T-helper 1 cell treated with Interleukin-12 subunit alpha and Interleukin-12 subunit beta and Interleukin-4 antibody, amounts not matched to agents 30 ng/mL and 1 ng/mL, for 36 hours (primary cell): Measurements from ENCODE around the gene MYH13. TPM values are rescaled to one million over a fixed set of nuclear protein-coding genes. Genes with fewer than 3 reads are reported as not detected.

ENCODE experiments used
- intact Hi-C: fragments of 100-400 bp; cut with micrococcal nuclease; formaldehyde crosslinking; loops from one replicate; pipeline ENCODE4 v1.15.1; 2024
- total RNA-seq: library from RNA; stranded (reverse); gene quantifications from 2 replicates; pipeline ENCODE4 v1.2.3, GENCODE V29; 2022

MYH13 gene
- total RNA-seq, result not detected in 2 replicates

DNA sequence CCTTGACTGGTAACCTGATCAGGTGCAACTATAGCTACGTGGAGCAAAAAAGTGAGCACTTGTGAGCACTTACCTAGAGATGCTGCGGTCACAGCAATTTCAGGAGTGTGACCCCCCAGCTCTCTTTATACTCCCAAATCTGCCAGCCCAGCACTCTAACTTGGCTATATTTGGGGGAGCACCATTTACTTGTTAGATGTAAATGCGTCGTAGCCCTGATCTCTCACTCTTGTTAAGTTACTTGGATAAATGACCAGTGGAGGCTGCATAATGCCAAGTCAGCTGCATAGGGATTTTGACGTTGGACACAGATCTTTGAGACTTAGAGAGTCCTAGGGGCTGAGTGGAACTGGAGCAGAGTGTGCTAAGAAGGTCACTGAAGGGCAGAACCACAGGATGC is at the start of gene MYH13:
MYH13 (minus strand) TSS at position 101 of the 400 bp plus-strand sequence. CDS start 8,476 bp downstream, outside the sequence.
- intact Hi-C loops, result no loop called here

DNA sequence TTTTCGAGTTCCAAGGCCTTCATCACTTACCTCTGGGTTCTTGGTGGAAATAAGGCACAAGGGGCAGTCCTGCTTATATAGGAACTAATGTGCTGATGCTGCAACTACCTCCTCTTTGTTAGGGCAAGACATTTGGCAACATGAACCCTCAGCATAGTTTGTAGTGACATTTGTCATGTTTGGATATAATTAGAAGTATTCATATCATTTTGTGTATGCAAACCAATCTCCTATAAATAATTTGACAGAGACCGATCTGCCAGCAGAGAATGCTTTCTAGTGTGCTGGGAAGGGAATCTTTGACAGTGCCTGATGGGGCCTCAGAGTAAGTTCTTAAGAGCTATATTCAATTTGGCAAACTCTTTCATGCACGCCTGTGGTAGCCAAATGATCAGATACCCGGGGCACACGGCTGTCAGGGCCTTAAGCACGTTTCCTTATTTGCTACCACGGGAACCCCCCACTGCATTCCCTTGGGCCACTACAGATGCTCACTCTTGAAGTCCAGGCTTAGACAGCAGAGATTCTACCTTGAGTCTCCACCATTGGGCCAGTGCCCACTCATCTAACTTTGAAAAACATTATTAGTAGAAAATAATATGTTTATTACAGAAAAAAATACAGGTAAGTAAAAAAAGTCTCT is 49.2 kb upstream of the MYH13 start, which contains the start of gene MYH8:
MYH8 (minus strand) TSS at position 51 of the 643 bp plus-strand sequence. CDS start 1,723 bp downstream, outside the sequence.
- intact Hi-C loops, result no loop called here

DNA sequence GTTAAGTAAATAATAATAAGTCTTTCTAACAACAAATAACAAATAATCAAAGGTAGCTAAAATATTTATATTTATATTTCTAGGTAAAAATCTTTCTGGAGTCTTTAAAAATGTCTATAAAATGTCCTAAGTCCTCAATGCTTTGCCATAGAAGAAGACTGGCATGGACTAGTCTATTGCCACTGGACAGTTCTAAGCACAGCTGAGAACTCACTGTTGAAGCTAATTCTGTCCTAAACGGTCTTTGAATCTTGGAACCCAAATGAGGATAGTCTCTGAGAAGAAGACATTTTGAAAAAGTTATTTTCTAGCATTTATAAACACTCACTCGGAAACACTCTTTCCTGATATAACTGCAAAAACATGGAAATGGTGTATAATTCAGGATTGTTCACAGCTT is 48.4 kb upstream of the MYH13 start:
- intact Hi-C loops, result no loop called here

DNA sequence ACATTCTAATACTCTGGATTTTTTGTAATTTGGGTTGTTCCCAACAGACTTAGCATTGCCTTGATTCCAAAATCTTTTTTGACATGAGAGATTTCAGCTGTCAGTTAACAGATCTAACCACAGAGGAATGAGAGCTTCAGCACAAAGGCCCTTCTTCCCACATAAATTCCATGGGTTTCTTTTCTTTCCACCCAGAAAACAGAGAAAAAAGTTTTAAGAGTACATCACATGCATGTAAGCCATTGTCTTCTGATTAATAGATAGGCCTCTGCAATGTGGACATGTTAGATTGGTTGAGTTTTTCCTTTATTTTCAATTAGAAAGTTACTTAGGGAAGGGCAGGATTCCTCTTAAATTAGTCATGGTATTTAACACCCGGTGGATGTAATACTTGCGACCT is 48.0 kb upstream of the MYH13 start:
- intact Hi-C loops, result no loop called here

DNA sequence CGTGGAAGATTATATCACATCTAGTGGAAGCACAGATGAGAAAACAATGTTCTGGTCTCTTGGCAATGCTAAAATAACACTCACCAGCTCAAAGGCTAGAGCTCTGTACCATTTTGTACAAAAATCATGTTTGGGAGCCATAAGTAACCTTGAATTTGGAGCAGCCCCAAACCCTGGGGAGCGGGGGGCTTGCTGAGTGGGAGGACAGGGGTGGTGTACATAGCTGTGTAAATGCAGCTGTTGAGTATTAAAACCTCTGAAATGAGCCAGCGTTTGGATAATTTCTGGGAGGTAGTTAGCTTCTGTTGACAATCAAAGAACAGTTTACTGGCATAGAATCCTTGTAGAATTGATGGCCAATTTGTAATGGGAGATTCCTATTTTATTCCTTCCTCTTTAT is 44.6 kb upstream of the MYH13 start:
- intact Hi-C loops, result no loop called here

DNA sequence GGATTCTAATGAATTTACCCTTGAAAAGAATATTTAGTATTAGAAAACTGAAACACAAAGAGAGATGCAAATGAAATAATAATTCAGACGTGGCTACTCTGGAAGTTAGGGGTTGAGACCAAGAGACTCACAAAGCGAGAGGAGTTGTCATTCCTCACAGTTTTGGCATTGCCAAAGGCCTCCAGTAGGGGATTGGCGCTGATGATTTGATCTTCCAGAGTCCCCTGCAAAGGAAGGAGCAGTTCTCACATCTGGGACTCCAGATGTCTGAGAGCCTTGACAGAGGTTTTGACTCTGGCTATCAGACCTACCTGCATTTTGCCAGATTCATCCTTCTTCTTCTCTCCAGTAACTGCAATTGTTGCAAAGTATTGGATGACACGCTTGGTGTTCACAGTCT is 42.4 kb upstream of the MYH13 start:
- intact Hi-C loops, result no loop called here

DNA sequence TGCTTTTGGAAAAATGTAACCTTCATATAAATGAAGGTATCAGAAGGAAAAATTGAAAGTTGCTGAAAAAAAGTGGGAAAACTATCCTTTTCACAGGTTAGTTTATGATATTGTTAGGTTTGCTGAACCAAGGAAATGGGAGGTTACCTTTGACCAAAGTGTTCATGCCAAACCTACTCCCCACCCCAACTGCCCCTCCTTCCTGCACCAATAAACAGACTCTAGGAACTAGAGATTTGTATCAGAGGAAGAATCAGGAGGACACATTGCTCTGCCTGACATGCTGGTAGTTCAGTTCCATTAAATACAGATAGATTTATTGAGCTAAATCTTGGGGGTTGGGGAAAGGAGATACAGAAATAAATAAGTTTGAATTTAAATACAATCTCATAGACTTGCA is 30.8 kb upstream of the MYH13 start:
- intact Hi-C loops, result no loop called here

DNA sequence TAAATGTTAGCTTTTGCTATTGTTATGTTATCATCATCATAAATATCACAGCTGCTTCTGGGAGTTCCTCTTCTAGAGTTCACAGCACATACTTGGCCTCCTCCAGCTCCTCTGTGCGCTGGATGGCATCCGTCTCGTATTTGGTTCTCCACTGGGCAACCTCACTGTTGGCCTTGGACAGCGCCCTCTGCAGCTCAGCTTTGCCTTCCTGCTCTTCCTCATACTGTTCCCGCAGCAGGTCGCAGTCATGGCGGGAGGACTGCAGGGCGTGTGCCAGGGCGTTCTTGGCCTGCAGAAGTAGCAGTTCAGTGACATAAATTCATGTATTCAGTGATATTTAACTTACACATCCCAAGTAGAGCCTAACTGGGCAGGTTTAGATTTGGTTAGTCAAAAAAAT is 25.5 kb upstream of the MYH13 start:
- intact Hi-C loops, result no loop called here

DNA sequence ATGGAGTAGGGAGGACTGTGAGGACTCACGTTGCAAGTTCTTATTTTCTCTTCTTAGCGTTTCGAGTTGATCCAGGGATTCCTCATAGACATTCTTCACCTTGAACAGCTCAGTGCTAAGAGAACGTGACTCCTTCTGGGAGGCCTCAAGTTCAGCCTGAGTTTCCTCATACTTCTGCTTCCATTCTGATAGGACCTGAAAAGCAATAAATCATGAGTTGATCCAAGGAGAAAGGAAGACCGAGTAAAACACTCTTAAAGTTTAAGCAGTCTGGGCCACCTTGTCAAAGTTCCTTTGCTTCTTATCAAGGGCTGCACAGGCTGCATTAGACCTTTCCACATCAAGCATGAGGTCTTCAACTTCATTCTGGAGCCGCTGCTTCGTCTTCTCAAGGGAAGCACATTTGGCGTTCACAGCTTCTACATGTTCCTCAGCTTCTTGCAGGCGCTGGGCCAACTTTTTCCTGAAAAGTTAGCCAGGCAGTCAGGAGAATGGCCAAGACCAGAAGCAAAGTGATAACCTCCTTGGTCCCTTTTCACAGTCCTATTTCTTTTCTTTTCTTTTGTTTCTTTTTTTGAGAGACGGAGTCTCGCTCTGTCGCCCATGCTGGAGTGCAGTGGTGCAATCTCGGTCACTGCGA is 23.8 kb upstream of the MYH13 start:
- intact Hi-C loops, result no loop called here

DNA sequence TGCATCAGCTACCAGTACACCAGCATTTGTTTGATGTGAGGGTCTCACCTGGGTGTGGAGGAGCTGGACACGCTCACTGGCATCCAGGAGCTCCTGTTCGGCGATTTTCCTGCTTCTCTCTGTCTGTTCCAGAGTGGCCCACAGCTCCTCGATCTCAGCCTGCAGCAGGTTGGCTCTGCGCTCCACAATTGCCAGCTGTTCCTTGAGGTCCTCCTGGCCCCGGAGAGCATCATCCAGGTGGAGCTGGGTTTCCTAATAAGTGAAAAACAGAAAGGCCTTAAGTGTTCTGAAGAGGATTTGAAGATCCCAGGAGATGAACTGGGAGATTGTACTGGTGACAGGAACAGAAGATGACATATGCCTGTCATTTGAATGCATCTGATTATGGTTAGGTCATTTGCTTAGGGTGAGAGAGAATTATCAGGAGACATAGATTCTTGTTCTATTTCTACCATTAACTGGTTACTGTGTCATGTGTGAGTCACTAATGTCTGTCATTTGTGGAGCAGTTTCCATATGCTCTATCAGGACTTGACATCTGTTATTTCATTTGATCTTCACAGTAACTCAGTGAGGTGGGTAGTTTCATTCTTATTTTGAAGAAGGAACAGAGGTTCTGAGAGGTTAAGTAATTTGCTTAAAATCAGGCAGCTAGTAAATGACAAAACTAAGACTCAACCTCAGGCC is 21.5 kb upstream of the MYH13 start:
- intact Hi-C loops, result no loop called here

DNA sequence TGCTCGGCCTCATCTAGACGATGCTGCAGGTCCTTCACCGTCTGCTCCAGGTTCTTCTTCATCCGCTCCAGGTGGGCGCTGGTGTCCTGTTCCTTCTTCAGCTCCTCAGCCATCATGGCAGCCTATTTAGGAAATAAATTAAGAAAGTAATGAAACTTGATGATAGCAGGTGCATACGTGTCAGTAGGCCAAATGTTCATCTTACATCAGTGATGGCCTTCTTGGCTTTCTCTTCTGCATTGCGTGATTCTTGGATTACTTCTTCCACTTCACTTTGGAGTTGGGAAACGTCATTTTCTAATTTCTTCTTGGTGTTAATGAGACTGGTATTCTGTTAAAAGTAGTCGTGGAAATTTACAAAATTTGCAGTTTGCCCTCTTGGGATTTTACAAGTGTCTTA is 20.1 kb upstream of the MYH13 start:
- intact Hi-C loops, result no loop called here

DNA sequence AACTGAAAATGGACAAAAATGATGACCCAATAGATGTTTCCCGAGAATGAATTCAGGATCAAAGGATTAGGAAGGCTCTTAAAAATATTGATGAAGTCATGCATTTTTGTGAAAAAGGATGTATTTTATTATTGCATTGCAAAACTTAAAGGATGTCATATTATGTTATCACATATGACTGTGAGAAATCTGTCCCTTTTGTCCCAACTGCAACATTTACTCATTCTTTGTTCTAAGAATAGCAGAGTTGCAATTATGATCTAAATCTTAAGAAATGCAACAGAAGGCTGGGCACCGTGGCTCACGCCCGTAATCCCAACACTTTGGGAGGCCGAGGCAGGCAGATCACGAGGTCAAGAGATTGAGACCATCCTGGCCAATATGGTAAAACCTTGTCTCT is 13.1 kb upstream of the MYH13 start:
- intact Hi-C loops, result no loop called here

DNA sequence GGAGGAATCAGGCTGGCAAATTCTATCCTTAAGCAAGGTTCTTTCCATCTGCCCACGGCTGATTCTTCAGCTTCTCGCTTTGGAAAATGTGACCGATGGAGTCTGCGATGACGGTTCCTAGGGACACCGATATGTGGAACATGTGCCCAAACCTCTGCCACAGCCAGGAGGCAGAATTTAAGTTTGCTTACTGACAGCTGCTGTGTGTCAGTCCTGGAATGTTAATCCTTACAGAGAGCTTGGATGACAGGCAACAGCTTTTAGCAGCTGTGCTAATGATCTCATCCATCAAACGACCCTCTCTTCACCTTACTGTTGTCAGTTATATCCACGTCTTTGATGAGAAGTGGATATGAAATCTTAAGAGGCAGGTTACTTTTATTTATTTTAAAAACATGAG is 11.4 kb upstream of the MYH13 start:
- intact Hi-C loops, result no loop called here

DNA sequence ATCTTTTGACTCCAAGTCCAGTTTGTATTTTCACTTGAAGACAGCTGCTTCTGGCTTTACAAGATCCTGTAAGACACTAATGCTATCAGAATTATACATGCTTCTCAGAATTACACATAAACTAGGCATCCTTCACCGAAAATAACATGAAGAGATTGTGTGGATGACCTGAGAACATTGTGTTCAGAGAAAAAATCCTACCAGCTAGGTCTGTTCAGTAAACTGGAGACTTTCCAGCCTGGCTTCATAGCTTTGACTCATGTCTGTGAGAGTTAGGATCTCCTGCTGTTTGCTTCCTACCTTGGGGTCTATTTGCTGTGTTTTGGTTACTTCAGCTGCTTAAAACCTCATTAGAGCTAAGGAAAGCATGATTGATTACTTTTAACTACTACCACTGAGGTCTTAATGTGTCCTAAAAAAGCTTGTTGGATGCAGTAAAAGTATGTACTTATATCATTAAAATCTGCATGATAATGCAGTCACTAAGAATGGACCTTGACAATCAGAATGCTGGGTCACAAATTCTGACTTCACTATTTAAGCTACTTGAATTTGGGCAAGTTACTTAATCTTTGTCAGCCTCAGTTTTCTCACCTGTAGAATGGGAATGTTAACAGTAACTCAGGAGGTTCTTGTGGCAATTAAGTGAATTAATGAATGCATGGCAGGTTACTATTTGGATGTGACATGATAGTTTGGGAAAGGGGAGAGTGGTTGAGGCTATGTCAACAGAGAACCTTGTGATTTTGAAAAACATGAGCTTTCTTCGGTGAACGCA is 8.0 kb upstream of the MYH13 start:
- intact Hi-C loops, result no loop called here

DNA sequence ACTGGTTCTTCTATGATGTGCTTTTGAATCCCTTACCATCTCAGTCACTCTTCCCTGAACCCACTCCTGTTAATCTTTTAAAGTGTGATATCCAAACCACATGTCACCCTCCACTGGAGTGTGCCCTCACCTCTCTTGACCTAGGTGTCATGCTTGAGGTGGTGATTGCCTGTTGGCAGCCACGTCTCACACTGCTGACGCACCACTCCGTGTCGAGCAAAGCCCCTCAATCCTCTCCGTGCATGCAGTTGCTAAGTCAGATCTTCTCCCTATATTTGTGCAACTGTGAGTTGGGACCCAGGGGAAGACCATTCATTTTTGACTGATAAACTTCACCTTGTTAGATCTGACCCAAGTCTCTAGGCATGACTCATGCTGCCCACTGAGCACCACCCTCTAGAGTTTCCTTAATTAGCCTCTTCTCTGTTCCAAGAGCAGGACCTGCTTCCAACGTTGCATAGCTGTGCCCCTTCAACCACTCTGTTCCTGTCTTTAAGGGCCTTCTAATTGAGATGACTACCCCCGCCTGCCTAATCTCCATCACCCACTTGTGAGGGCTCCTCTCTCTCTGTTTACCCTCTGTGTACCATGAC is 2.7 kb downstream of the MYH13 start:
- intact Hi-C loops, result no loop called here

DNA sequence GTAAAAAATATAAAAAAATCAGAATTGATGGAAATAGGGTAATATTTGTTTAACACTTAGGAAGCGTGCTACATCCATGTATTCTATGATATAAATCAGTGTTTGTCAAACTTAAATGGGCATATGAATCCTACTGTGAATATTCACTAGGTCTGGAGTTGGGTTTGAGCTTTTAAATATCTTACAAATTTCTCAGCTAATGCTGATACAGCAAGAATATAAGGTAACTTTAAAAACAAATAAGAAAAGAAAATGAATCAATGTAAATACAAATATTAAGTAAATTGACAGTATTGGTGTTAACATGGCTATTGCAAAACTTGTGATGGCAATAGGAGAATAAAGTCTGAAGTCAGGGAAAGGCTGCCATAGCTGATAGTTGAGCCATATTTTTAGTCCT is 3.6 kb downstream of the MYH13 start:
- intact Hi-C loops, result no loop called here

DNA sequence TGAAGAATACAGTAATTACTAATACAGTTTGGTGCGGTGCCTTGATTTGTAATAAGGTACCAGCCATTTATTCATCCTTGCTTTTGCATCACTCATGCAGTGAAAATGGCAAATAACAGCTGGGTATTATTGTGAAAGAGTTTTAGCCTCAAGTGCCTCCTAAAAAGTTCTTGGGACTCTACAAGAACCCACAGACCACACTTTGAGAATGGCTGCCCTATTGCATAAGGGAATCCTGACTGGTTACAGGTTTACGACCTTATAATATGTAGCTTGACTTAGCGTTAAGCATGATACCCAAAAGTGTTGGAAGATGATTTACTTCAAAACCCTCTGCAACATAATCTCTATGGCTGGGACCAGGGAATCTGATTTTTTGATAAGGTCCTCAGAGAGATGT is 4.2 kb downstream of the MYH13 start:
- intact Hi-C loops, result no loop called here

DNA sequence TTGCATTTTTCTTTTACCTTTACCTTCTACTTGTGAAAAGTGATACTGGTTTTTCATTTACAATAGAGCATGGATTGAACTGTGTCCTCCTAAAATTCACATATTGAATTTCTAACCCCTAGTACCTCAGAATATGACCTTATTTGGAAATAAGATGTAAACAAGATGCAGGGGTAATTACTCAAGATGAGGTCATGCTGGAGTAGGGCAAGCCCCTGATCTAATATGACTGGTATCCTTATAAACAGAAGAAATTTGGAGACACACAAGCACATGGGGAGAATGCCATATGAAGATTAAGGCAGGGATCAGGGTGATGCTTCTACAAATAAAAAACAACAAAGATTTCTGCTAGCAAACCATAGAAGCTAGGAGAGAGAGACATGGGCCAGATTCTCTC is 12.2 kb downstream of the MYH13 start:
- intact Hi-C loops, result no loop called here

DNA sequence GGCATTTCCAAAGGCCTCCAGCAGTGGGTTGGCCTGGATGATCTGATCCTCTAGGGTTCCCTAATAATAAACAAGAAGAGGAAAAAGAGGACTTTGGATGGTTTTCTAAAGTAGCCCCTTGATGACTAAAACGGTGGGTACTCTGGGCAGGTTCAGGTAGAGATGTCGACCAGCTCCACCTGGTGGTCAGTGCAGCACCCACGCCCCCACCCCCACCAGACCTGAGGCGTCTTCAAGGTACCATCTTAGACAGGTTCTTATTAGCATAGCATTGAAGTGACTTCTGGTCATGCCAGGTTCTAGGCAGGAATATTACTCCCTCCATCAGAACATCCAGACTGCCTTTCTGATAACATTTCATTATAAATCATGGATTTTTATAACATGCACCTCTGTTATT is 15.0 kb downstream of the MYH13 start:
- intact Hi-C loops, result no loop called here

DNA sequence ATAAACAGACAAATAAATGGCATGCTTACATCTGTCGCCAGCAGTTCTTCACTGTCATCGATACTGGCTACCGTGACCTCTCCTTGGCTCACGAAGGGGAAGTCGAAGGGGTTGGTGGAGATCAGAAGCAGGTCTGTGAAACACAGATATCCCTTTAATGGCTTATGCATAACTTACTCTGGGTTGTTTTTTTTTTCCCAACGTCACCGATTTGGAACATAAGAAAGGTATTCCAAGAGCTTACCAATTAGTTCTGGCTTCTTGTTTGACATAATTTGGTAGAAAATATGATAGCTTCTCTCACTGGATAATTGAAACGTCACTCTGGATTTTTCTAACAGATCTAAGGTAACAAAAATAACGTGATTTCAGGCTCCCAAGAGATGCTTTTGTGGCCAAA is 18.2 kb downstream of the MYH13 start:
- intact Hi-C loops, result no loop called here

DNA sequence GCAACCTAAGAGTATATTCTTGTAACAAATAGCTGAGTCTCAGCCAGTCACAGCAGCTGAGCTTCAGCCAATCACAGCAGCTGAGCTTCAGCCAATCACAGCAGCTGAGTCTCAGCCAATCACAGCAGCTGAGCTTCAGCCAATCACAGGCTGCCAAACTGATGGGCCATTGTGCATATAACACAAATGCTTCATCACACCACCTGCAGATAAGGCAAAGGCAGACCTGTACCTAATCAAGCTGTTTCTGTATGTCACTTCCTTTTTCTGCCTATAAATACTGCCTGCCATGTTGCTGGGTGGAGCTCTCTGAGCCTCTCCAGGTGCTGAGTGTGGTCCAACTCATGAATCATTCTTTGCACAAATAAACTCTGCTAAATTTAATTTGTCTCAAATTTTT is 19.9 kb downstream of the MYH13 start:
- intact Hi-C loops, result no loop called here

DNA sequence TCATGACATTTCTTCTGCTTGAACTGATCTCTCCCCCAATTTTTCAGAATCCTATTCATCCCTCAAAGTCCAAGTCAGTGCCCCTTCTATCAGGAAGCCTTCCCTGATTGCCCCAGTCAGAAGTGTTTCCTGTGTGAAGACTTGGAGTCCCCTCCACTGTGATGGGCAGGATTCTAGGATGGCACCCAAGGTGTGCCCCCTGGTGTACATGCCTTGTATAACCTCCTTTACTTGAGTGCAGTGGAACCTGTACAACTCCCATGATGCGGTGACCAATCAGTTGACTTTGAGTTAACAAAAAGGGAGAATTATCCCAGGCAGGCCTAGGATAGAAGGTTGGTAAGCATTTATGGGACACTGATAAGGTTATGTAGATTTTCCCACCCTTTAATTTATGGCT is 23.4 kb downstream of the MYH13 start:
- intact Hi-C loops, result no loop called here
